PC-9 (cell line): ENCODE data around the gene MAP2K2. TPM values are rescaled to one million over a fixed set of nuclear protein-coding genes. Genes with fewer than 3 reads are reported as not detected.

Experiments used
- BruUV-seq: library from RNA; stranded (reverse); fragments of 400-500 nt; replicated peaks from 2 replicates; lab custom pipeline; 2021; lab: Mats Ljungman, UMichigan
- CTCF ChIA-PET: fragments of 300-600 bp; sonication (Branson Sonifier 250); formaldehyde crosslinking; loops from one replicate; lab custom pipeline; 2022; ENCODE audit warnings: antibody characterized with exemption; lab: Charles Lee
- POLR2A ChIA-PET: fragments of 300-600 bp; sonication (Branson Sonifier 250); formaldehyde crosslinking; loops from one replicate; lab custom pipeline; 2022; ENCODE audit warnings: antibody characterized with exemption; ENCODE audit not compliant: unreplicated experiment; lab: Charles Lee
- DNase-seq, 2 experiments: peaks; one replicate each; pipeline versions ENCODE4 v3.0.0 to v3.0.0-alpha.2; 2015 to 2022; ENCODE audit warnings: mixed read lengths in 1 of 2
- H2AFZ ChIP-seq: fragments of 200-600 bp; sonication (generic); 2 replicates; pipeline ENCODE4 v1.8.1; 2017; ENCODE audit warnings: antibody characterized with exemption
- H3F3A ChIP-seq: fragments of 200-600 bp; sonication (generic); 2 replicates; pipeline ENCODE4 v1.8.1; 2017; ENCODE audit warnings: antibody characterized with exemption, mild to moderate bottlenecking, low read depth; ENCODE audit not compliant: insufficient read depth
- H3K27ac ChIP-seq: fragments of 200-600 bp; sonication (generic); 2 replicates; pipeline ENCODE4 v1.6.1; 2016; ENCODE audit warnings: mixed run types
- H3K27me3 ChIP-seq: fragments of 200-600 bp; sonication (generic); 2 replicates; pipeline ENCODE4 v1.6.1; 2016; ENCODE audit warnings: low read depth, mixed run types; ENCODE audit not compliant: insufficient read depth
- H3K36me3 ChIP-seq: fragments of 200-600 bp; sonication (generic); 2 replicates; pipeline ENCODE4 v1.6.1; 2016; ENCODE audit warnings: low read depth, mixed run types
- H3K4me1 ChIP-seq: fragments of 200-600 bp; sonication (generic); replicated peaks from 2 replicates; pipeline ENCODE4 v1.6.1; 2016; ENCODE audit warnings: mixed run types; ENCODE audit not compliant: insufficient read depth
- H3K4me2 ChIP-seq: fragments of 200-600 bp; sonication (generic); 2 replicates; pipeline ENCODE4 v1.6.1; 2017; ENCODE audit warnings: mixed run types
- H3K4me3 ChIP-seq: fragments of 200-600 bp; sonication (generic); 2 replicates; pipeline ENCODE4 v1.6.1; 2016; ENCODE audit warnings: mixed run types
- H3K79me2 ChIP-seq: fragments of 200-600 bp; sonication (generic); 2 replicates; pipeline ENCODE4 v1.6.1; 2017; ENCODE audit warnings: low read depth, mixed run types
- H3K9me2 ChIP-seq: fragments of 200-600 bp; sonication (generic); 2 replicates; pipeline ENCODE4 v1.8.1; 2017; ENCODE audit warnings: mild to moderate bottlenecking; ENCODE audit not compliant: insufficient read depth
- H3K9me3 ChIP-seq: fragments of 200-600 bp; sonication (generic); 2 replicates; pipeline ENCODE4 v1.8.1; 2016; ENCODE audit warnings: low read depth; ENCODE audit not compliant: insufficient read depth
- H4K20me1 ChIP-seq: fragments of 200-600 bp; sonication (generic); 2 replicates; pipeline ENCODE4 v1.8.1; 2017; ENCODE audit not compliant: insufficient read depth
- CTCF ChIP-seq: fragments of 200-600 bp; sonication (generic); conservative IDR thresholded peaks from 2 replicates; pipeline ENCODE4 v1.6.1; 2017; ENCODE audit warnings: mixed run types, antibody characterized with exemption, mild to moderate bottlenecking, moderate library complexity
- EZH2 ChIP-seq: fragments of 200-600 bp; sonication (generic); IDR thresholded peaks from 2 replicates; pipeline ENCODE4 v1.8.0; 2017; ENCODE audit warnings: antibody characterized with exemption, low read depth
- intact Hi-C: fragments of 100-400 bp; cut with micrococcal nuclease; formaldehyde crosslinking; loops from one replicate; pipeline ENCODE4 v1.10.0; 2022; ENCODE audit not compliant: unreplicated experiment
- total RNA-seq: library from RNA; stranded (reverse); gene quantifications from 2 replicates; pipeline ENCODE4 v1.2.3, GENCODE V29; 2021

The MAP2K2 gene
- total RNA-seq, 1 experiment from 2014 or later, result 160 TPM

- H4K20me1 ChIP-seq, result peaks cover 34% of the 10 kb centered on the region
- DNase-seq, result peak; percentile 51 to 76
- BruUV-seq, result no TSS peak
- no peaks in the 10 kb centered on the region for H3K9me2 ChIP-seq
- H3K27me3 ChIP-seq, result no peaks in the 10 kb centered on the region
- peak overlapping the region; percentile 13 for H3K4me2 ChIP-seq
- TF ChIP-seq CTCF (no peak), EZH2 (no peak)
- 0 out of 2 replicates have a peak overlapping the region, but pooled peaks have one; percentile 41 for H3K27ac ChIP-seq
- ChIA-PET CTCF (no interaction called here), POLR2A (interaction anchor here (0.5 to 0.6 kb wide), 2 partner anchors 17 to 255 kb away, joined by 3 to 26 read pairs; no protein-coding TSS in a partner anchor)
- H3K4me3 ChIP-seq, result no peak overlapping the region
- peaks cover 37% of the 10 kb centered on the region; the same call in 1 of the 2 replicates for H3F3A ChIP-seq
- no peaks in the 10 kb centered on the region for H3K36me3 ChIP-seq
- peaks cover 19% of the 10 kb centered on the region for H3K4me1 ChIP-seq
- H2AFZ ChIP-seq, result no peak overlapping the region
- peaks cover 35% of the 10 kb centered on the region for H3K79me2 ChIP-seq
- intact Hi-C loops, result no loop called here
- no peaks in the 10 kb centered on the region for H3K9me3 ChIP-seq
Measured at GRCh38 chr19:4042731-4043082, 81.2 kb downstream of the MAP2K2 start.

GRCh38 chr19:4042064-4042730, 81.7 kb downstream of the MAP2K2 start:
- peaks cover 34% of the 10 kb centered on the region for H3K79me2 ChIP-seq
- H3K4me3 ChIP-seq, result no peak overlapping the region
- no peaks in the 10 kb centered on the region for H3K36me3 ChIP-seq
- no TSS peak for BruUV-seq
- H3K27me3 ChIP-seq, result no peaks in the 10 kb centered on the region
- H3K27ac ChIP-seq, result peak overlapping the region; percentile 41; the same call in 1 of the 2 replicates
- H2AFZ ChIP-seq, result no peak overlapping the region
- POLR2A ChIA-PET, result interaction anchor here (0.6 kb wide), 1 partner anchor 18 kb away, joined by 3 read pairs; no protein-coding TSS in a partner anchor
- CTCF ChIA-PET, result no interaction called here
- intact Hi-C loops, result no loop called here
- no peaks in the 10 kb centered on the region for H3K9me3 ChIP-seq
- peaks cover 19% of the 10 kb centered on the region for H3K4me1 ChIP-seq
- peaks cover 37% of the 10 kb centered on the region; the same call in 1 of the 2 replicates for H3F3A ChIP-seq
- peaks cover 34% of the 10 kb centered on the region for H4K20me1 ChIP-seq
- H3K9me2 ChIP-seq, result no peaks in the 10 kb centered on the region
- H3K4me2 ChIP-seq, result peak overlapping the region; percentile 13; the same call in 1 of the 2 replicates
- no peak for DNase-seq
- TF ChIP-seq CTCF (no peak), EZH2 (no peak)

Other genes with a start within 250 kb of the MAP2K2 start
- gene ATCAY, start 243.4 kb downstream of the MAP2K2 start, total RNA-seq, result not detected in 2 replicates
- not detected in 2 replicates for gene NMRK2, start 191.1 kb downstream of the MAP2K2 start, total RNA-seq
- 38.1 and 46.5 TPM in 2 replicates for gene DAPK3, start 153.0 kb downstream of the MAP2K2 start, total RNA-seq
- 1,471 and 1,742 TPM in 2 replicates for gene EEF2, start 138.7 kb downstream of the MAP2K2 start, total RNA-seq
- gene PIAS4, start 116.4 kb downstream of the MAP2K2 start, total RNA-seq, result 25.5 and 26.5 TPM in 2 replicates
- gene ZBTB7A, start 57.2 kb downstream of the MAP2K2 start, total RNA-seq, result 41.2 and 48.2 TPM in 2 replicates
- not detected in 2 replicates for gene CREB3L3, start 29.5 kb upstream of the MAP2K2 start, total RNA-seq
- 22.2 and 23.2 TPM in 2 replicates for gene SIRT6, start 58.4 kb upstream of the MAP2K2 start, total RNA-seq
- 0.79 and 1.0 TPM in 2 replicates for gene ANKRD24, start 58.6 kb upstream of the MAP2K2 start, total RNA-seq
- gene EBI3, start 105.4 kb upstream of the MAP2K2 start, total RNA-seq, result not detected in 2 replicates
- 8.7 and 11.0 TPM in 2 replicates for gene YJU2, start 123.0 kb upstream of the MAP2K2 start, total RNA-seq
- gene SHD, start 155.1 kb upstream of the MAP2K2 start, total RNA-seq, result not detected in 2 replicates
- not detected in 2 replicates for gene TMIGD2, start 178.3 kb upstream of the MAP2K2 start, total RNA-seq
- gene FSD1, start 180.5 kb upstream of the MAP2K2 start, total RNA-seq, result not detected in 2 replicates
- gene STAP2, start 214.7 kb upstream of the MAP2K2 start, total RNA-seq, result 26.9 and 29.8 TPM in 2 replicates
- 12.6 and 19.1 TPM in 2 replicates for gene MPND, start 219.4 kb upstream of the MAP2K2 start, total RNA-seq